Measurements from ENCODE around the gene RPL26.

DNA sequence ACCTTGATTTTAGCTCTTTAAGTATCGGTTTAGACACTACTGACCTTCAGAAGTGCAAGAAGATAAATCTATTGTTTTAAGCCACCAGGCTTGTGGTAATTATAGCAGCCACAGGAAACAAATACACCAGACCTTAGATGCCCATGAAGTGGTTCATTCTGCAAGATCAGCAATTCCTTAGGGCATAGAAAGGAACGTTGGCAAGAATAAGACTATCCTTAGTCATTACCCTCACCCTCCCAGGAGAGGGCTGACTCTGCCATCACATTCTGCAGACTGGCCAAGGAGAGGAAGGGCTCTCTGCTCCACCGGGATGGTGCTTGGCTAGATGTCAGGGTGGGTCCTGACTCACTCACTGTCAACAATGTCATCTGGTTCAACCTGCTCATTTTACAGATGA is 38.6 kb upstream of the RPL26 start:
- no peak for TF ChIP-seq POLR2A (IDR thresholded peaks at IDR 0.05)
- TF ChIP-seq, protein P1, sequence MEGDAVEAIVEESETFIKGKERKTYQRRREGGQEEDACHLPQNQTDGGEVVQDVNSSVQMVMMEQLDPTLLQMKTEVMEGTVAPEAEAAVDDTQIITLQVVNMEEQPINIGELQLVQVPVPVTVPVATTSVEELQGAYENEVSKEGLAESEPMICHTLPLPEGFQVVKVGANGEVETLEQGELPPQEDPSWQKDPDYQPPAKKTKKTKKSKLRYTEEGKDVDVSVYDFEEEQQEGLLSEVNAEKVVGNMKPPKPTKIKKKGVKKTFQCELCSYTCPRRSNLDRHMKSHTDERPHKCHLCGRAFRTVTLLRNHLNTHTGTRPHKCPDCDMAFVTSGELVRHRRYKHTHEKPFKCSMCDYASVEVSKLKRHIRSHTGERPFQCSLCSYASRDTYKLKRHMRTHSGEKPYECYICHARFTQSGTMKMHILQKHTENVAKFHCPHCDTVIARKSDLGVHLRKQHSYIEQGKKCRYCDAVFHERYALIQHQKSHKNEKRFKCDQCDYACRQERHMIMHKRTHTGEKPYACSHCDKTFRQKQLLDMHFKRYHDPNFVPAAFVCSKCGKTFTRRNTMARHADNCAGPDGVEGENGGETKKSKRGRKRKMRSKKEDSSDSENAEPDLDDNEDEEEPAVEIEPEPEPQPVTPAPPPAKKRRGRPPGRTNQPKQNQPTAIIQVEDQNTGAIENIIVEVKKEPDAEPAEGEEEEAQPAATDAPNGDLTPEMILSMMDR (IDR thresholded peaks at IDR 0.05) = no peak

All from sigmoid colon (tissue), 3 donors.